GM19025 (cell line): Measurements from ENCODE around the gene DPH6.

ENCODE experiments used
- ATAC-seq: cut with Tn5 transposase; IDR thresholded peaks from one replicate; pipeline ENCODE4 v1.9.1; 2021; ENCODE audit warnings: mild to moderate bottlenecking, low read depth, moderate library complexity; ENCODE audit not compliant: unreplicated experiment

Gene DPH6

DNA sequence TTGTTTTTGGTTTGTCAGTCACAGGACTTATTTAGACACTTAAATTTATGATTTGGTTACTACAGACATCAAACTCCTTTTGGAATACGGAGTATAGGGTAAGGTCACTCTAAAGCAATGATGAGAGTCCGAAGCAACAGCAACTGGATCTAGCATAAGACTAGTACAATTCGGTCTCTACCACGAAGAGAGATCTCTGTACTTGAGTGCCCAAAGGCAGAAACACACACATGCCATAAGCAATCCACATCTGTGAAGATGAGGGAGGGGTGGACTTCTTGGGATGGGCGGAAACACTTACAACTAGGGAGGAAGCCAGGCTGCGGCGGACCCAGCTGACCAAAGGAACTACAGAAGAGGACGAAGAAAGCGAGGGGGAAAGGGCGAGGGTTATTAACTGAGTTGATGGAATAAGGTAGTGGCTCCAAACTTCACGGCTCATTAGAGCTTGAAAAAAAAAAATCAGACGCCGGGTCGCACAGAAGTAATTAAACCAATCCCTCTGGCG lies 595 bp downstream of the DPH6 start:
- ATAC-seq: peak; percentile 11

DNA sequence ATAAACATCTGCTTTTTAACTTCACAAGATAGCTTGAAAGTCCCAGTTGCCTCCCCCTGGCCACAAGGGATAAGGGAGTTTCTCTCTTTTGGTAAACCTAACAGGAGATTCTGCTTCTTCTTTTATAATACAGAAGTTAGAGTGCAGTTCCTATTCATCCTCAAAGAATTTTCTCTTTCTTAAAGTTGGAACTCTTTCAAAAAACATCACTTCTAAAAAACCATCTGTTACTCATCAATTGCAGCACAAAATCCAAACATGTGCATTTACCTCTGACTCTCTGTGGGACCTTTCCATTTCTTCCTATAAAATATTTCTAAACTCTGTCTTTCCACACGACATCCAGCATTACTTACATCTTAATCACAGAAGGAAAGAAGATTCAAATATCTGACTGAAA lies 5.1 kb downstream of the DPH6 start:
- no peak for ATAC-seq

GRCh38 chr15:35540021-35540420 lies 5.9 kb downstream of the DPH6 start:
- no peak for ATAC-seq

GRCh38 chr15:35535365-35535916 lies 10.5 kb downstream of the DPH6 start:
- no peak for ATAC-seq

- ATAC-seq: no peak
These were observed 12.5 kb downstream of the DPH6 start for GRCh38 chr15:35533130-35534110.

- no peak for ATAC-seq
These were observed 15.3 kb downstream of the DPH6 start for GRCh38 chr15:35530698-35531097.

DNA sequence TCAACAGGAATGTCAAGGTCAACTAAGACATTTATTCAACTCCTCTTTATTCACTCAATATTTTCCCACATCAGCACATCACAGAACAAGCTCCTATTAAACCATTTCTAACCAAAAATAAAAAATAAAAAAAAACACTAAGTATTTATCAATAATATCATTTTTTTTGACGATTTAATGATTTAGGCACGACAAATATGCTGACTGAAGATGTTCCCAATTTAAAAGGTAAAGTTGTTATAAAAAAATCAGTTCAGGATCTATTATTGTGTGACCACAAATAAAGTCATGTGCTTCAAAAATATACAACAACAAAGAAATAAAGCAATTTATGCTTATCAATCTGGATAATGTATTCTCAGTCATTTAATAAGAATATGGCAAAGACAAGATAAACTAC lies 16.2 kb downstream of the DPH6 start:
- ATAC-seq: no peak

DNA sequence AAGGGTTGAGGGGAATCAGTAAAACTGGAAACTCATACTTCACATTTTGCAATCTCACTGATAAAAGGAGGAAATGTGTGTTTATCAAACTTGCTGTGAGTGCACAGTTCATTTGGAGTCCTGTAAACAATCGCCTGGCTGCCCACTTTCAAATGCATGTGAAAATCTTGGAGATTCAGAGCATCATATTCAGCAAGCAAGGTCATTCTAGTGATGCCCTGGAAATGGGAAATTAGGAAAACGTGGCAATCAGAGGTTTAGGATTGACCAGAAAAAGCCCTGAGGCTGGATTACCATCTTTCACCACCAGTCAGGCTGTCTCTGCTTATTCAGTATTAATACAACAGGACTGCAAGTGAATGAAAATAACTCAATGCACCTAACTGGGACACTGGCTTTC lies 23.9 kb downstream of the DPH6 start:
- ATAC-seq: no peak

DNA sequence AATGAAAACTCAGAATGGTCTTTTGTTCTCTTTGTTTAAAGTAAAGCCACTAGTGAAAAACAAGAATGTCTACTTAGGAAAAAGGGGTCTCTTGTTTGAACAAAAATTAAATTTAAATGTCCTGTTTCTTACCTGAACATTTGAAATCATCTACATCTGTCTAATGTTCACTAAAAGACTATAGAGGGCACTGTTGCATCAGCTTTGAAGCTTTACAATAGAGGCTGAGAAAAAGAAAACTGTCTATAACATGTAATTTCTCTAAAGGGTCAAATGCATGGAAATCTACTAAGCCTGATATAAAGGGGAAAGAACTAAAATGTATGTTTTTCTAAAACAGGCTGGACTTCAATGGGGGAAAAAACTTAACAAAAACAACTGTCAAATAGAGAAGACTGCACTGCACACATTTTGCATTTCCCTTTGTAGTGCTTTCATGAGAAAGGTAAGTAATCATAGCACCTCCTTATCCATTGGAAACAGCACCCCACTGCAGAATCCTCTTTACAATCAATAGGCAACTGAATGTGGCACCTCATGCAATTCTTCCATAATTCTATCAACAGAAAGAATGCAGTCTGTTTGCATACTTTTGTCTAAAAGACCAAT lies 26.3 kb downstream of the DPH6 start:
- ATAC-seq: no peak

- no peak for ATAC-seq
These were observed 26.9 kb downstream of the DPH6 start for GRCh38 chr15:35519052-35519451.

- no peak for ATAC-seq
These were observed 31.2 kb downstream of the DPH6 start for GRCh38 chr15:35514759-35515158.

DNA sequence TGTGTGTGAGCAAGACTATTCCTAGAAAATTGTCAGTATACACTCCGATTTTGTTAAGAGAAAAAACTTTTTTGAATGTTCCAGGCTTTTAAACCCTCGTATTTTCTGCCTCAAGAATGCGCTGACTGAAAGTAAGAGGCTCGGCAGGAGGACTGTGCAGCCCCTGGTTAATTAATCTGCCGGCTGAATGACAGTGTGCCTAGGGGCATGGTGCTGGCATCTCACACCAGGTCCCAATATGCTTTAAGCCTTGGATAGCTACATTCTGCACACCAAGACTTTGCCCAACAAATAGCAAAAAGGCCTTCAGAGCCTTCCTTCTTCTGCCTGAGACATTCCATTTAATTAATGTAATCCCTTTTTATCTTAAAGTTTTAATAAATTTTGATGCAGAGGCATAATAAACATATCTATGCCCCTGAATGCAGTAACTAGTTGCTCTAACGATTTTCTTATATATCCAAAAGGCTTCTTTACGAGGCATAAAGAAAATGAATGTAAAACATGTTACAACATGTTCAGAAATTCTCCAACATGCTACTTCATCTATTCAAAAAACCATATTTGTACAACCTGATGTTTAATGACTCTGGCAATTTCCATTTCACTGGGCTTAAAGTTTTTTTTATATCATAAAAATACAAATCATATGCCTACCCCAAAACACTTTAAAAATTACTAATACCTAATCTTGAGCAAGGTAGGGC lies 37.9 kb downstream of the DPH6 start:
- no peak for ATAC-seq

- no peak for ATAC-seq
These were observed 39.6 kb downstream of the DPH6 start for GRCh38 chr15:35506272-35506870.

DNA sequence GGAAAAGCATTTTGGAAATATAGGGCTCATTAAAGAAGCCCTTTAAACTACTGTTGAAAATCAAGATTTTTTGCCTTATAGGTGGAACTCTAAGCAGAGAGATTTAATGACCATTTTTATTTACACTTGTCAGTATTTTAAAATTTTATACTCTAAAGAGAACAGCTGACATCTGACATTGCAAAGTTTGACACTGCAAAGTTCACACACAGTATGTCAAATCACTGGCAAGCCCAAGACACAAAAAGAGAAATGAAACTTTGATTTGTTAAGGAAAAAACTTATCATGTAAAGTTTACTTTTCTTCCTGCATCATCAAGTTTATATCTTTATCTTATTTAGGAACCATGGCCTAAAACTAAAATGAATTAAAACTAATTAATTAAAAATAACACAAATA lies 40.2 kb downstream of the DPH6 start:
- ATAC-seq: no peak

- no peak for ATAC-seq
These were observed 40.8 kb downstream of the DPH6 start for GRCh38 chr15:35505141-35505540.

DNA sequence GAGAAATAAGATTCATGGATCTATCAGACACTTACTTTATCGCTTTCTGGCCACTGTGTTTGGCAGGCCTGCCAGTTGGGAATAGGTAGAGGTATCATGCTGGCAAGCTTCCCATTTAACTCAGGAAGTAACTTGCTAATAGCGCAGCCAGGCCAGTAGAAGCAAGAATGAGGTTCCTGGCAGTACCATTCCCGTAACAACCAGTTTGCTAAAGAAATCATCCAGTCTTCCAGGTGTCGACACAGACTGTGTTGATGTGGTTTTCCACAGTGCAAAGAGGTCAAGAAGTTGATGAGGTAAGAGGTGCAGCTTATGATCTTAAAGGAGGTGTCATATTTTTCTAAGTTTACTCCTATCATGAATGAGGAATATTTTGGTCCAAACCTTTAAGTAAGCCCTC lies 46.2 kb downstream of the DPH6 start:
- ATAC-seq: no peak

DNA sequence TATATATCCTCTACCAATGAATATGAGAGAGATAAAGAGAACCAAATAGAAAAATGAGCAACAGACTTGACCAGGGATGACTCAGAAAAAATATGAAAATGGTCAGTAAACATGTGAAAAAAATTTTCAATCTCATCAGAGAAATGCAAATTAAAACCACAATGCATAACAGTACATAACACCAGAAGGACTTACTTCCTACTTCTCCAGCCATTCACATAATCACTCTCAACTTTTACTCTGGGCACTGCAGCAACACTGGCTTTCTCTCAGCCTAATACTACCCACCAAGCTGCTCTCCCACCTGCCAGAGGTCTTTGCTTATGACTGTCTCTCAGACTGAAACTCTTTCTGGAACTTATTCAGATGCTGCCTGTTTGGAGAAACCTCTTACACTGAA lies 49.4 kb downstream of the DPH6 start:
- ATAC-seq: peak; percentile 97

- ATAC-seq: no peak
These were observed 50.9 kb downstream of the DPH6 start for GRCh38 chr15:35495080-35495479.

GRCh38 chr15:35491999-35492398 lies 54.0 kb downstream of the DPH6 start:
- no peak for ATAC-seq

DNA sequence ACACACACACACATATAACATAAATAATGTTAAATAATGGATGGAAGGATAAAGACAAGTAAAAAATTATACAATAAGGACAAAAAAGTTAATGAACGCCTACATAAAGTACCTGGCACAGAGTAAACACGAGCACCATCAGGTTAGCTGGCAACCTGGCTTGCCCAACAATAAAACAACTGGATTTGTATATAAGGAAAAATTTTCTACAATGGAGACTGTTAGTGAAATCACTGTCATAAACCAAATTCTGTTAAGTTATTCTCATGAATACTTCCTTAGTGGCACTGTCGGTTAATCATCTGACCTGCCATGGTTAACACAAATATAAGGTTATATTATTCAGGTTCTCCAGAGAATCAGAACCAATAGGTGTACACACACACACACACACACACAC lies 54.8 kb downstream of the DPH6 start:
- ATAC-seq: no peak
